PFSK-1 (cell line): ENCODE data around the gene DET1.

ENCODE experiments used
- FOXP2 ChIP-seq: optimal IDR thresholded peaks from 2 replicates; pipeline ENCODE3; 2011; ENCODE audit warnings: borderline replicate concordance, control low read depth, inconsistent platforms; ENCODE audit not compliant: insufficient read depth; ENCODE audit errors: extremely low read length, extremely low read depth
- POLR2AphosphoS5 ChIP-seq: IDR thresholded peaks from 2 replicates; pipeline ENCODE4 v1.6.1; 2012; ENCODE audit warnings: low read depth, mild to moderate bottlenecking, control low read depth, low read length, moderate library complexity
- SIN3A ChIP-seq: IDR thresholded peaks from 2 replicates; pipeline ENCODE4 v1.6.1; 2012; ENCODE audit warnings: mild to moderate bottlenecking, low read length, moderate library complexity, borderline replicate concordance; ENCODE audit not compliant: insufficient read depth
- TAF1 ChIP-seq: IDR thresholded peaks from 2 replicates; pipeline ENCODE4 v1.6.1; 2012; ENCODE audit warnings: low read length, control low read depth, borderline replicate concordance; ENCODE audit not compliant: insufficient read depth
- TF ChIP-seq, protein P1 (sequence below), 2 experiments: IDR thresholded peaks; 2 replicates each; pipeline versions ENCODE4 v1.6.1 to v1.8.0; 2011 to 2012; ENCODE audit warnings: low read depth in 2 of 2, low read length in 2 of 2, control low read depth in 1 of 2, inconsistent platforms in 1 of 2, mild to moderate bottlenecking in 1 of 2, moderate library complexity in 1 of 2; ENCODE audit not compliant: insufficient read depth in 1 of 2

The DET1 gene

GRCh38 chr15:88529021-88529630 lies 17.4 kb downstream of the DET1 start:
- TF ChIP-seq, protein P1, sequence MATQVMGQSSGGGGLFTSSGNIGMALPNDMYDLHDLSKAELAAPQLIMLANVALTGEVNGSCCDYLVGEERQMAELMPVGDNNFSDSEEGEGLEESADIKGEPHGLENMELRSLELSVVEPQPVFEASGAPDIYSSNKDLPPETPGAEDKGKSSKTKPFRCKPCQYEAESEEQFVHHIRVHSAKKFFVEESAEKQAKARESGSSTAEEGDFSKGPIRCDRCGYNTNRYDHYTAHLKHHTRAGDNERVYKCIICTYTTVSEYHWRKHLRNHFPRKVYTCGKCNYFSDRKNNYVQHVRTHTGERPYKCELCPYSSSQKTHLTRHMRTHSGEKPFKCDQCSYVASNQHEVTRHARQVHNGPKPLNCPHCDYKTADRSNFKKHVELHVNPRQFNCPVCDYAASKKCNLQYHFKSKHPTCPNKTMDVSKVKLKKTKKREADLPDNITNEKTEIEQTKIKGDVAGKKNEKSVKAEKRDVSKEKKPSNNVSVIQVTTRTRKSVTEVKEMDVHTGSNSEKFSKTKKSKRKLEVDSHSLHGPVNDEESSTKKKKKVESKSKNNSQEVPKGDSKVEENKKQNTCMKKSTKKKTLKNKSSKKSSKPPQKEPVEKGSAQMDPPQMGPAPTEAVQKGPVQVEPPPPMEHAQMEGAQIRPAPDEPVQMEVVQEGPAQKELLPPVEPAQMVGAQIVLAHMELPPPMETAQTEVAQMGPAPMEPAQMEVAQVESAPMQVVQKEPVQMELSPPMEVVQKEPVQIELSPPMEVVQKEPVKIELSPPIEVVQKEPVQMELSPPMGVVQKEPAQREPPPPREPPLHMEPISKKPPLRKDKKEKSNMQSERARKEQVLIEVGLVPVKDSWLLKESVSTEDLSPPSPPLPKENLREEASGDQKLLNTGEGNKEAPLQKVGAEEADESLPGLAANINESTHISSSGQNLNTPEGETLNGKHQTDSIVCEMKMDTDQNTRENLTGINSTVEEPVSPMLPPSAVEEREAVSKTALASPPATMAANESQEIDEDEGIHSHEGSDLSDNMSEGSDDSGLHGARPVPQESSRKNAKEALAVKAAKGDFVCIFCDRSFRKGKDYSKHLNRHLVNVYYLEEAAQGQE (IDR thresholded peaks at IDR 0.05; ENCODE audit: insufficient read depth in 1 of 2, low read depth in 2 of 2, low read length in 2 of 2): no peak
- TF ChIP-seq POLR2AphosphoS5 (no peak), TAF1 (no peak), FOXP2 (no peak)

DNA sequence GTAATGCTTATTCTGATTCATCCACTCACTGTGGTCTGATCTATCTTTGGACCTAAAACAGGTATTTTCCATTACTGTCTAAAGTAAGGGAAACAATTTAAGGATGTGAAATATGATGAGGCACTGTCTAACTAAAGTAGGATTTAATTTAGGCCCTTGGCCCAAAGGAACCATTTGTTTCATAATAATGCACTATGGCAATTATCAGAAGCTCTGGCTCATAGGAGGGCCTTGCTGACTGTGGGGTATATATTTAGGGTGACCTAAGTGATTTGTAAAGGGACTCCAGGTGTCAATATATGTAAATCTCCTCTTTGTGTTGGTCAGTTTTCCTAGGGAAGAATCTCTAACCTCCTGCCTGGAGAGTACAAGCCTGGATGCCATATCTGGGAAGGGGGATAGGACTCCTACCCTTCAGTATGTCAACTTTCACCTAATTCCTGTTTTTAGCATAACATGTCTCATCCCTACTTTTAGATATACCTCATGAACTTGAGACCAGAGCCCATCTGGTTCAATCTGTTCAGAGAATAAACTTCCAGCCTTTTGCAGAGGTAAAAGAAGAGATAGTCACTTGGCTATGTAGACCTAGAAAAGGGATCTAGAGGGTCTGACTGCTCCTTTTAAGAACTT lies 20.1 kb downstream of the DET1 start:
- no peak for TF ChIP-seq FOXP2
- TF ChIP-seq SIN3A: no peak
- TF ChIP-seq POLR2AphosphoS5: no peak
- TF ChIP-seq TAF1: no peak
- TF ChIP-seq, protein P1 (IDR thresholded peaks at IDR 0.05; ENCODE audit: insufficient read depth in 1 of 2, low read depth in 2 of 2, low read length in 2 of 2): no peak

GRCh38 chr15:88525418-88525817 lies 21.1 kb downstream of the DET1 start:
- TF ChIP-seq POLR2AphosphoS5: no peak
- no peak for TF ChIP-seq FOXP2
- TF ChIP-seq TAF1: no peak
- TF ChIP-seq, protein P1 (IDR thresholded peaks at IDR 0.05; ENCODE audit: insufficient read depth in 1 of 2, low read depth in 2 of 2, low read length in 2 of 2): no peak
- no peak for TF ChIP-seq SIN3A

DNA sequence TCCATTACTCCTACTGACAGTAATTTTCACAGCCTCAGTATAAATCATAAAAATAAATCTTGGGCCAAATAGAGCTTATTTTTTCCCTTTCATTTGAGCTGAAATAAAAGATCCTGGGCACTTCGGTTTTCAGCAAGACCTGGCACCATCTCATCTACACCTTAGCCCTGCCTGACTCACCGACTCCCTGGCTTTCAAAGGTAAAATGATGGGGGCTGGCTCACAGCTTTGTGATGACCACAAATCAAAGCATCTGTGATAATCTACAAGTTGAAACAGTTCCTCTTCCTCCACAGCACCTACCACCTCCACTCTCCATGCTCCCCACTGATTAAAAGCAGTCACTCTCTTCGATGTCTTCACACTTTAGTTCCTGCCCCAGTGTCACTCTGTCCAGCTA lies 27.6 kb downstream of the DET1 start:
- TF ChIP-seq TAF1 (no peak), SIN3A (no peak), FOXP2 (no peak), POLR2AphosphoS5 (no peak)
- TF ChIP-seq, protein P1 (IDR thresholded peaks at IDR 0.05; ENCODE audit: insufficient read depth in 1 of 2, low read depth in 2 of 2, low read length in 2 of 2): no peak

DNA sequence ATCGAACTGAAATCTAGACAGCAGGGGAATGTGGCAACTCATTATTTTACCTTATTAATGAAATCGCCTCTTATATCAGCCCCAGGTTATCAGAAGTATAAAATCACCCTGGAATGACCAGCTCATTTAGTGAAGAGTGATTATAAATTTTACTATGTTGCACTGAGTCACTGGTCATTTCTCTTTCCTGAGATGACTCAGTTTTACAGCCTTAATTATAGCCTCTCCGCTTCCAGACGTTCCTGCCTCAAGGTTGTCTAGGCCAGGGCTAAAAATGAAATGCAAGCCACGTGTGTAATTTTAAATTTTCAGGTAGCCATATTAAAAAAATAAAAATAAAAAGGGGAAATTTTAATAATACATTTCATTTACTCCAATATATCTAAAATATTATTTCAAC lies 33.3 kb downstream of the DET1 start:
- TF ChIP-seq TAF1 (no peak), SIN3A (no peak), FOXP2 (no peak), POLR2AphosphoS5 (no peak)
- TF ChIP-seq, protein P1 (IDR thresholded peaks at IDR 0.05; ENCODE audit: insufficient read depth in 1 of 2, low read depth in 2 of 2, low read length in 2 of 2): no peak
